GM13977 (cell line): Measurements from ENCODE around the gene PORCN.
"Not testable (repeated sequence)": the region's sequence is repeated elsewhere in the genome, so short reads cannot be mapped to it uniquely, and the experiment has no call there.

Experiments
- DNase-seq: peaks from one replicate; pipeline ENCODE4 v3.0.0; 2012; ENCODE audit warnings: low spot score
- CTCF ChIP-seq: IDR thresholded peaks from 2 replicates; pipeline ENCODE4 v1.5.1; 2012; ENCODE audit warnings: mild to moderate bottlenecking, control low read depth; ENCODE audit not compliant: insufficient read depth; ENCODE audit errors: extremely low read depth, missing control alignments
- in situ Hi-C: fragments of 300-500 bp; cut with MboI; formaldehyde crosslinking; loops from one replicate; pipeline ENCODE4 v1.12.0; 2022; ENCODE audit warnings: low sequenced_read_pairs, low pct_unique_long_range_greater_than_20kb, mixed read lengths, inconsistent platforms; ENCODE audit not compliant: unreplicated experiment

PORCN gene

GRCh38 chrX:48540480-48540879 is 31.7 kb downstream of the PORCN start:
- in situ Hi-C loops, result no loop called here
- no peak for TF ChIP-seq CTCF
- no peak for DNase-seq

- no peak for TF ChIP-seq CTCF
- in situ Hi-C loops, result no loop called here
- no peak for DNase-seq
These were observed 32.5 kb downstream of the PORCN start for GRCh38 chrX:48541140-48541814.

GRCh38 chrX:48548871-48549270 is 40.1 kb downstream of the PORCN start:
- in situ Hi-C loops, result no loop called here
- no peak for DNase-seq
- no peak for TF ChIP-seq CTCF

DNA sequence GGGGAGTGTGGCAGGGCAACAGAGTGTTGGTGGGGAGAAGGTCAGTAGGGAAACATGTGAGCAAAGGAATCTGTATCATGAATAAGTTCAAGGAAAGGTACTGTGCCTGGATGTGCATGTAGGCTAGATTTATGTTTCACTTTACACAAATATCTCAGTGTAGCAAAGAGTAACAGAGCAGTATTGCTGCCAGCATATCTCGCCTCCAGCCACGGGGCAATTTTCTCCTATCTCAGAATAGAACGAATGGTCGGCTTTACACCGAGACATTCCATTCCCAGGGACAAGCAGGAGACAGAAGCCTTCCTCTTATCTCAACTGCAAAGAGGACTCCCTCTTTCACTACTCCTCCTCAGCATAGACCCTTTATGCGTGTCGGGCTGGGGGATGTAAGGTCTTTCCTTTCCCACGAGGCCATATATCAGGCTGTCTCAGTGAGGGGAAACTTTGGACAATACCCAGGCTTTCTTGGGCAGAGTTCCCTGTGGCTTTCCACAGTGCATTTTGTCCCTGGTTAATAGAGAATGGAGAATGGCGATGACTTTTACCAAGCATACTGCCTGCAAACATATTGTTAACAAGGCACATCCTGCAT is 47.0 kb downstream of the PORCN start:
- in situ Hi-C loops, DNase-seq: not testable (repeated sequence)

DNA sequence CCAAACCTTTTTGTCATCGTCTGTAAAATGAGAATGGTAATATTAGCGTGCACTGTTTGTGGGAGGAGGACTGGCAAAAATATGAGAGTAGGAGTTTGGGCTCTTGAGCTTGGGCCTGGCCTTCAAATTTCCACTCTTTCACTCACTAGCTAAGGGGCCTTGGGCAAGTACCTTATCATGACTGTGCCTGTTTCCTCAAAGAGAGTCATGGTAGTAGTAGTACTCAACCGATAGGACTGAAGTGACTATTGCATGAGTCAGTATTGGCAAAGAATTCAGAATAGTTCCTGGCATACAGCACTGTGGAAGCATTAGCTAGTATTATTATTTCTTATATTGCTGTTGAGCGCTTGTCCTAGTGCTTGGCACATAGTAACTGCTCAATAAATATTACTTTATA is 49.5 kb downstream of the PORCN start:
- DNase-seq, result no peak
- no peak for TF ChIP-seq CTCF
- in situ Hi-C loops, result no loop called here

DNA sequence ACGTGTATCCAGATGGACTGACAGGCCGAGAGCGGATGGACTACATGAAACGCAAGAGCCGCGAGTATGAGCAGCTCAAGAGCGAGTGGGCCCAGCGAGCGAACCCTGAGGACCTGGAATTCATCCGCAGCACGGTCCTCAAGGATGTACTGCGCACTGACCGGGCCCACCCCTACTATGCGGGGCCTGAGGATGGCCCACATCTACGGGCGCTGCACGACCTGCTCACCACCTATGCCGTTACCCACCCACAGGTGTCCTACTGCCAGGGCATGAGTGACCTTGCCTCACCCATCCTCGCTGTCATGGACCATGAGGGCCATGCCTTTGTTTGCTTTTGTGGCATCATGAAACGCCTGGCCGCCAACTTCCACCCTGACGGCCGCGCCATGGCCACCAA is 50.8 kb downstream of the PORCN start:
- no peak for TF ChIP-seq CTCF
- in situ Hi-C loops, result no loop called here
- DNase-seq, result no peak

- no peak for DNase-seq
- no peak for TF ChIP-seq CTCF
These were observed 51.3 kb downstream of the PORCN start for GRCh38 chrX:48560056-48560455.

More at GRCh38 chrX:48560056-48560455, 51.3 kb downstream of the PORCN start:
- in situ Hi-C loops, result no loop called here
